Mesenteric fat pad (tissue), 1 donor: ENCODE data around the gene SEC16A. TPM values are rescaled to one million over a fixed set of nuclear protein-coding genes. Genes with fewer than 3 reads are reported as not detected.

Source experiments
- DNase-seq: peaks from one replicate; pipeline ENCODE4 v3.0.0-alpha.2; 2020; ENCODE audit warnings: low spot score
- long read RNA-seq: library from polyadenylated mRNA; unstranded; transcript quantifications from one replicate; pipeline ENCODE4 v2.0.0, GENCODE V29; 2020
- total RNA-seq: library from RNA; stranded (reverse); fragmentation: NEBNext Ultra II Directional; extraction: Animal tissue kit (Norgen Biotek cat#: 25700); gene quantifications from one replicate; pipeline ENCODE4 v1.2.1, GENCODE V29; 2021
- donor health status: DM: yes; HTN: yes; CAD: no.

SEC16A gene
- 71.8 TPM for total RNA-seq
- long read RNA-seq, transcript SEC16A-208 (2 exons, 1,988 nt) = major isoform, 10 of 47 reads
- long read RNA-seq, partial matches to known transcripts = 13 of 47 reads
- long read RNA-seq, other reads (novel, unspliced or antisense) = 24 of 47 reads

GRCh38 chr9:136482793-136483588, at the start of gene SEC16A:
SEC16A (minus strand) TSS chr9:136483040; CDS start chr9:136477615, 5,425 bp downstream.
- DNase-seq = peak; percentile 100

- DNase-seq = no peak
Observed at GRCh38 chr9:136531904-136532798, 49.3 kb upstream of the SEC16A start.

GRCh38 chr9:136531186-136531903, 48.5 kb upstream of the SEC16A start:
- DNase-seq = no peak

GRCh38 chr9:136530461-136531089, 47.7 kb upstream of the SEC16A start:
- DNase-seq = no peak

- DNase-seq = no peak
Observed at GRCh38 chr9:136529516-136530460, 46.9 kb upstream of the SEC16A start.

- no peak for DNase-seq
Observed at GRCh38 chr9:136528716-136529341, 46.0 kb upstream of the SEC16A start.

- no peak for DNase-seq
Observed at GRCh38 chr9:136527721-136528710, 45.2 kb upstream of the SEC16A start.

GRCh38 chr9:136527131-136527530, 44.3 kb upstream of the SEC16A start:
- DNase-seq = no peak

- DNase-seq = no peak
Observed at GRCh38 chr9:136526625-136527066, 43.8 kb upstream of the SEC16A start.

- DNase-seq = no peak
Observed at GRCh38 chr9:136525841-136526499, 43.1 kb upstream of the SEC16A start.

GRCh38 chr9:136525207-136525606, 42.4 kb upstream of the SEC16A start:
- no peak for DNase-seq

GRCh38 chr9:136522314-136523237, 39.7 kb upstream of the SEC16A start:
- no peak for DNase-seq

- no peak for DNase-seq
Observed at GRCh38 chr9:136521537-136521936, 38.7 kb upstream of the SEC16A start.

GRCh38 chr9:136520053-136520540, 37.3 kb upstream of the SEC16A start:
- DNase-seq = no peak

- DNase-seq = no peak
Observed at GRCh38 chr9:136519263-136520052, 36.6 kb upstream of the SEC16A start.
